Activated CD4-positive, alpha-beta T cell treated with anti-CD3 and anti-CD28 coated beads, Interleukin-2, Interleukin-4, amounts not matched to agents 100 ng/mL and 50 ng/mL, durations not matched to agents 16 hours and 8 hours (primary cell): ENCODE results near the gene ONECUT2.

Experiments used
- DNase-seq: peaks from one replicate; pipeline ENCODE4 v3.0.0-alpha.2; 2020; ENCODE audit warnings: low spot score

Gene ONECUT2

DNA sequence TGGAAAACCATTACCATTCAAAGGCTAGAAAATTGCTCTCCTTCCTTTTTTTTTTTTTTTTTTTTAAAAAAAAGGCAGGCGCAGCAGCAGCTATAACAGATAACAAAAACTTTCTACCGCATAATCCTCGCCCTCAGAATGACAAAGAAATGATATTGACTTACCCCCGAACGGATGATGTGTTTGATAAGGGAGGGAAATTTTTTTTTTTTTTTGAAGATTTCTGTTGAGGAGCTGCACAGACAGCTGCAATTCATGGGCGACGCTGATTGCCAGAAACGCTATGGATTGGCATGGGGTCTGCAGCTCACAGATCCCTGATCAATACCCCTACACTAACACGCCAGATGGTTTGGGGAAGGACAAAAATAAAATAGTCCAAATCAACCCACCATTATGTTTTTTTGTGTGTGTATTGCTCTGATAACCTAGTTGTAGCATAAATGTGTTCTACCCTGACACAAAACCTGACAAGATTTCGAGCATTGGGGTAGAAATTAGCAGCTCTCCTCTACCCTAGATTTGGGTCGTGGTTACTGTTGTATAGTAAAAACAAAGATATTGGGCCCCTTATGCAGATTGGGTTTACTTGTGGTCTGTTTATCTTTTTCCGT, 3.6 kb upstream of the ONECUT2 start:
- DNase-seq: no peak

- DNase-seq: no peak
Measured at GRCh38 chr18:57432140-57432539, 3.0 kb upstream of the ONECUT2 start.

- no peak for DNase-seq
Measured at GRCh38 chr18:57432751-57433400, 2.3 kb upstream of the ONECUT2 start.

GRCh38 chr18:57433482-57433881, 1.7 kb upstream of the ONECUT2 start:
- DNase-seq: no peak

DNA sequence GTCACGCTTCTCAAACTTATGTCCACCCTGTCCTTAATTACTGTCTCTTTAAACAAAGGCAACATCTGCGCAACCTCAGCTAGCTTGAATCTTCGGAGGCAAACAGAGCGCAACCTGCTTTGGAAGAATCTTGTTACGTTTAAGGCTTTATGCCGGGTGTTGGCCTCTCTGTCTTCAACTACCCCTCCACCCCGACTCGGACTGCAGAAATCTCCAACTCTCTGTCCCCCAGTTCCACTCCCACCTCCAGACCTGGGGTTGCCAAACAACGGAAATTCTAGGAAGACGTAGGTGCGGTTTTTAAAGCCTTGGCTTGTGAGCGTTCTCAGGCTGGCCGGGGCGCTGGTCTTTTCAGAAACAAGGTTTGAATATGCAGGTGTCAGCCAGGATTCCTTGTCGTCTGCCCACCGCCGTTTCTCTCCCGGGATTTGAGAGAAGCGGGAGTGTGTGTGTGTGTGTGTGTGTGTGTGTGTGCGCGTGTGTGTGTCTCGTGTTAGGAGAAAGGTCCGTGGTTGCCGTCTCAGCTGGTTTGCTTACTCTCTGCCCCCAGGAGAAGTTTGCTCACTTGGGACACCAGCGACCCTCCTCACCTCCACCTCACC, 1.1 kb upstream of the ONECUT2 start:
- no peak for DNase-seq

GRCh38 chr18:57435846-57436190, 644 bp downstream of the ONECUT2 start:
- no peak for DNase-seq

DNA sequence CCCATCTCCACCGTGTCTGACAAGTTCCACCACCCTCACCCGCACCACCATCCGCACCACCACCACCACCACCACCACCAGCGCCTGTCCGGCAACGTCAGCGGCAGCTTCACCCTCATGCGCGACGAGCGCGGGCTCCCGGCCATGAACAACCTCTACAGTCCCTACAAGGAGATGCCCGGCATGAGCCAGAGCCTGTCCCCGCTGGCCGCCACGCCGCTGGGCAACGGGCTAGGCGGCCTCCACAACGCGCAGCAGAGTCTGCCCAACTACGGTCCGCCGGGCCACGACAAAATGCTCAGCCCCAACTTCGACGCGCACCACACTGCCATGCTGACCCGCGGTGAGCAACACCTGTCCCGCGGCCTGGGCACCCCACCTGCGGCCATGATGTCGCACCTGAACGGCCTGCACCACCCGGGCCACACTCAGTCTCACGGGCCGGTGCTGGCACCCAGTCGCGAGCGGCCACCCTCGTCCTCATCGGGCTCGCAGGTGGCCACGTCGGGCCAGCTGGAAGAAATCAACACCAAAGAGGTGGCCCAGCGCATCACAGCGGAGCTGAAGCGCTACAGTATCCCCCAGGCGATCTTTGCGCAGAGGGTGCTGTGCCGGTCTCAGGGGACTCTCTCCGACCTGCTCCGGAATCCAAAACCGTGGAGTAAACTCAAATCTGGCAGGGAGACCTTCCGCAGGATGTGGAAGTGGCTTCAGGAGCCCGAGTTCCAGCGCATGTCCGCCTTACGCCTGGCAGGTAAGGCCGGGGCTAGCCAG, 1.2 kb downstream of the ONECUT2 start:
- no peak for DNase-seq

GRCh38 chr18:57436965-57437333, 1.8 kb downstream of the ONECUT2 start:
- no peak for DNase-seq

- no peak for DNase-seq
Measured at GRCh38 chr18:57437402-57437765, 2.2 kb downstream of the ONECUT2 start.

- peak; percentile 70 for DNase-seq
Measured at GRCh38 chr18:57437766-57438671, 2.8 kb downstream of the ONECUT2 start.

DNA sequence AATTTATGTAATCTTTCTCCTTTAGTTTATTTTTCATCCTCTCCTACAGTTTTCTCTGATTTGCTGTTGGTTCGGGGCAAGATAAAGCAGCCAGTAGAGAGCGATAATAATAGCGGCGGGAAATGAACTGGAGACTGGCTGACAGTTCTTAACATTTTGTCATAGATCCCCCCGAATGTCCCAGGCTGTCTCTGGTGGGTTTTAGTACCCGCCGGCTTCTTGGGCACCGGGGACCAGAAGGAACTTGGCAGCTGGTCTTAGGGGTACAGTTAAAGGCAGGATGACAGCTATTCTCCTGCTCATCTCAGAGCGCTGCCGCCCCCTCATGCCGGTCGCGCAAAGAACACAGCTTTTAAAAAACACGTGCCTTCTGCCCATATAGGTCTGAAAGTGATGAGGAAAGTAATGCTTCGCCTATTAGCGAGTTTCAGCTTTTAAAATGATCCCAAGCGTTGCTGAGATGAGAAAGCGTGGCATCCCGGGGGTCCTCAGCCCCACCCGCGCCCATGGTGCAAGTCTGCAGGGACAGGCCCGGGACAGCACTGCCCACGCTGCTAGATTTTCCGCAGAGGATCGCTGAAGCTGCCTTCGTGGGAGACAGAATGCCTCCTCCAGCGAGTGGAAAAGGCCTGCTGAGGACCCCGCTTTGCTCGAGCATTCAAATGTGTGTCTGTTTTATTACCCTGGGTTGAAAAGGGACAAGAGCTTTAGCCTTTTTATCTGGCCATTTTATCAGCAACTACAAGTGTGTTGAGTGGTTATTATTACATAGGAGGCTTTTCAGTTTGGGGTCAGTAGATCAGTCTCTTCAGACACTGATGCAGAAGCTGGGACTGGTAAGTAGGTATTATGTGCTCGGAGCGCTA, 3.8 kb downstream of the ONECUT2 start:
- no peak for DNase-seq

GRCh38 chr18:57439609-57439968, 4.4 kb downstream of the ONECUT2 start:
- DNase-seq: no peak

- DNase-seq: no peak
Measured at GRCh38 chr18:57439985-57440330, 4.8 kb downstream of the ONECUT2 start.

DNA sequence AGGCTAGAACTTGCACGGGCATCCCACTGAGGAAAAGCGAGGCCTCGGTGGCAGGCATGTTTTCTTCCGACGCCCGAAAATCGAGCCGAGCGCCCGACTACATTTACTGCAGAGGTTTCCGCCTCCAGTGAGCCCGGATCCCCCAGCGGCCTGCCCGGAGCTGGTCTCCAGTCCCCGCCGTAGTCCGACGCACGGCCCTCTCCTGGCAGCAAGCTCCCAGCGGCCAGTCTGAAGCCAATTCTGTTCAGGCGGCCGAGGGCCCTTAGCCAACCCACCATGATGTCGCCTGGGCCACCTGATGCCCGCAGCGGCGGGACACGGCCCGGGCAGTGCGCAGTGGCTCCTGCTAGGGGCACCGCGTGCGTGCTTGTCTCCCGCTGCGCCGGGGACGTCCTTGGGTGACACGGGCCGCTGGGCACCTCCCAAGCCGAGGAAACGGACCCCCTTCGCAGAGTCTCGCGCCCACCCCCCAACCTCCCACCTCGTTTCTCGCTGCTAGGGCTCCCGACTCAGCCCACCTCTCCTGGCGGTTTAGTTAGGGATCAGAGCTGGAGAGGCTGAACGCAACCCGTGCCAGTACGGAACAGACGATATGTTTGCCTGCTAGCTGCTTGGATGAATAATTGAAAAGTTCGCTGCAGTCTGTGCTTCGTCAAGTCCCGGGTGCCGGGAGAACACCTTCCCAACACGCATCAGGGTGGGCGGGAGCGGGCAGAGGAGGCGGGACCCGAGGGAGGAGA, 5.3 kb downstream of the ONECUT2 start:
- DNase-seq: no peak

- peak; percentile 59 for DNase-seq
Measured at GRCh38 chr18:57441071-57441794, 6.1 kb downstream of the ONECUT2 start.

- DNase-seq: no peak
Measured at GRCh38 chr18:57443247-57443646, 8.1 kb downstream of the ONECUT2 start.

GRCh38 chr18:57443702-57444101, 8.5 kb downstream of the ONECUT2 start:
- no peak for DNase-seq

GRCh38 chr18:57444301-57444759, 9.2 kb downstream of the ONECUT2 start:
- DNase-seq: no peak

DNA sequence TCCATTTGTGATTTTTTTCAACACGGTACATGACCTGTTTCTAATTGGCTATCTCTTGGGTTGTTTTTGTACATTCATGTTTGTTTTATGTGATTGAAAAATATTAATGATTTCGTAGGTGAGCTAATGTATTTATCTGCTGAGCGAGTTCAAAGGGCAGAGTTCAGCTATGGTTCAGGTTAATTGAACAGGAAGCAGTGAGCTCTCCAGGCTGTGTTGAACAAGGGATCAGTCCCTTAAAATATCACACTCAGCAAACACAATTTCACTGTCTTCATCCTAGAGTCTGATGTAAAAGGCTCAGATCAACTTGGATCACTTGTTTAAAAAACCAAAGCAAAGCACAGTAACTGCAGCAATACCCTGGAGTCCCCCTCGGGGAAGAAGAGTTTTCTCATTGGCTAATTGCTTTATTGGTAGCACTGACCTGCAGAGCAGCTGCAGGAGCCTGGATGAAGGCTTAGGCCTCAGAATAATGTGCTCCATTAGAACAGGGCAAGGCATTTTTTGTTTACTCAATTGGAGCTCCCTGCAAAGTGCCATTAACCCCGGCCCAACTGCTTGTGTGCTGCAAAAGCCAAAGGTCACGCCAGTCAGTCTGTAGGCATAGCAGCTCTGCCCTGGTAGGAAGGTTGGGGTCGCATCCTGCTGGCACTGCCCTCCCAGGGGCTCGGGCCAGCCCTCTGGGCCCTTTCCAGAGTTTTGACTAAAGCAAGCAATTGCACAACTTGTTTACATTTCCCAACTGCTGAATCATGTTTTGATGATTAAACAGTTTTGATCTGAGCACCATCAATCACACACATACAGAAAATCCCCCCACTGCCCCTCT, 10.5 kb downstream of the ONECUT2 start:
- no peak for DNase-seq
